Measurements from ENCODE around the gene CREB1.

Gene CREB1

GRCh38 chr2:207523005-207523404 lies 6.8 kb upstream of the CREB1 start:
- DNase-seq (ENCODE audit: low spot score) (no peak), ATAC-seq (ENCODE audit: low read depth) (no peak)
- Histone ChIP-seq H3K27me3 (ENCODE audit: insufficient read depth, poor library complexity, severe bottlenecking) (no peaks in the 10 kb centered on the region), H3K4me1 (ENCODE audit: insufficient read depth, poor library complexity, severe bottlenecking) (peaks cover 3% of the 10 kb centered on the region), H3K9me3 (ENCODE audit: severe bottlenecking) (no peaks in the 10 kb centered on the region), H3K36me3 (ENCODE audit: low read depth) (peaks cover 4% of the 10 kb centered on the region; the same call in 1 of the 2 replicates), H3K27ac (ENCODE audit: poor library complexity, severe bottlenecking) (no peak overlapping the region), H3K4me3 (ENCODE audit: severe bottlenecking) (no peak overlapping the region)
- no peak for TF ChIP-seq CTCF (IDR thresholded peaks at IDR 0.05; ENCODE audit: poor library complexity, severe bottlenecking)

- no peak overlapping the region for H3K4me3 ChIP-seq (ENCODE audit: severe bottlenecking)
- DNase-seq (ENCODE audit: low spot score) (no peak), ATAC-seq (ENCODE audit: low read depth) (no peak)
- peaks cover 7% of the 10 kb centered on the region for H3K4me1 ChIP-seq (ENCODE audit: insufficient read depth, poor library complexity, severe bottlenecking)
- TF ChIP-seq CTCF (IDR thresholded peaks at IDR 0.05; ENCODE audit: poor library complexity, severe bottlenecking), result no peak
- no peaks in the 10 kb centered on the region for H3K27me3 ChIP-seq (ENCODE audit: insufficient read depth, poor library complexity, severe bottlenecking)
- peaks cover 8% of the 10 kb centered on the region; the same call in 1 of the 2 replicates for H3K36me3 ChIP-seq (ENCODE audit: low read depth)
- no peaks in the 10 kb centered on the region for H3K9me3 ChIP-seq (ENCODE audit: severe bottlenecking)
- no peak overlapping the region for H3K27ac ChIP-seq (ENCODE audit: poor library complexity, severe bottlenecking)
These were observed 4.5 kb upstream of the CREB1 start for GRCh38 chr2:207525296-207525695.

- no peak for TF ChIP-seq CTCF (IDR thresholded peaks at IDR 0.05; ENCODE audit: poor library complexity, severe bottlenecking)
- Histone ChIP-seq H3K27me3 (ENCODE audit: insufficient read depth, poor library complexity, severe bottlenecking) (no peaks in the 10 kb centered on the region), H3K36me3 (ENCODE audit: low read depth) (peaks cover 23% of the 10 kb centered on the region), H3K4me1 (ENCODE audit: insufficient read depth, poor library complexity, severe bottlenecking) (peaks cover 21% of the 10 kb centered on the region), H3K4me3 (ENCODE audit: severe bottlenecking) (peak overlapping the region; percentile 69), H3K27ac (ENCODE audit: poor library complexity, severe bottlenecking) (peak overlapping the region; percentile 78), H3K9me3 (ENCODE audit: severe bottlenecking) (no peaks in the 10 kb centered on the region)
- DNase-seq (ENCODE audit: low spot score) (no peak), ATAC-seq (ENCODE audit: low read depth) (peak; percentile 7; the same call in 1 of the 3 replicates)
These were observed 807 bp upstream of the CREB1 start for GRCh38 chr2:207528980-207529329.

- ATAC-seq (ENCODE audit: low read depth), result 0 out of 3 replicates have a peak, but pooled peaks have one; percentile 2
- Histone ChIP-seq H3K9me3 (ENCODE audit: severe bottlenecking) (no peaks in the 10 kb centered on the region), H3K4me3 (ENCODE audit: severe bottlenecking) (peak overlapping the region; percentile 69), H3K36me3 (ENCODE audit: low read depth) (peaks cover 33% of the 10 kb centered on the region), H3K4me1 (ENCODE audit: insufficient read depth, poor library complexity, severe bottlenecking) (peaks cover 34% of the 10 kb centered on the region), H3K27ac (ENCODE audit: poor library complexity, severe bottlenecking) (peak overlapping the region; percentile 78), H3K27me3 (ENCODE audit: insufficient read depth, poor library complexity, severe bottlenecking) (no peaks in the 10 kb centered on the region)
- no peak for TF ChIP-seq CTCF (IDR thresholded peaks at IDR 0.05; ENCODE audit: poor library complexity, severe bottlenecking)
- no peak for DNase-seq (ENCODE audit: low spot score)
These were observed 634 bp downstream of the CREB1 start for GRCh38 chr2:207530160-207531031.

Measured in RWPE2 (cell line).